Endometrium (tissue), 2 donors: ENCODE data around the gene TRAPPC2.
"Not testable (repeated sequence)": the region's sequence is repeated elsewhere in the genome, so short reads cannot be mapped to it uniquely, and the experiment has no call there.

Source experiments
- FAIRE-seq: peaks from 2 replicates; lab custom pipeline; 2012; peaks lifted over from hg19 to GRCh38; lab: Jason Lieb, UNC
- donor health status: control.
- donor health status: control.

The TRAPPC2 gene

GRCh38 chrX:13698432-13698831 lies 36.0 kb downstream of the TRAPPC2 start:
- no peak for FAIRE-seq

- no peak for FAIRE-seq
Observed at GRCh38 chrX:13697976-13698375, 36.4 kb downstream of the TRAPPC2 start.

GRCh38 chrX:13697455-13697854 lies 37.0 kb downstream of the TRAPPC2 start:
- no peak for FAIRE-seq

- FAIRE-seq = no peak
Observed at GRCh38 chrX:13695601-13696115, 38.8 kb downstream of the TRAPPC2 start.

GRCh38 chrX:13694983-13695382 lies 39.4 kb downstream of the TRAPPC2 start:
- FAIRE-seq = no peak

GRCh38 chrX:13694359-13694758 lies 40.1 kb downstream of the TRAPPC2 start:
- FAIRE-seq = no peak

GRCh38 chrX:13693341-13693961 lies 41.0 kb downstream of the TRAPPC2 start:
- FAIRE-seq = no peak

- no peak for FAIRE-seq
Observed at GRCh38 chrX:13692771-13693231, 41.6 kb downstream of the TRAPPC2 start.

- no peak for FAIRE-seq
Observed at GRCh38 chrX:13691841-13692371, 42.5 kb downstream of the TRAPPC2 start.

- FAIRE-seq = no peak
Observed at GRCh38 chrX:13690836-13691235, 43.6 kb downstream of the TRAPPC2 start.

GRCh38 chrX:13689741-13690211 lies 44.6 kb downstream of the TRAPPC2 start:
- FAIRE-seq = no peak

GRCh38 chrX:13688958-13689740 lies 45.3 kb downstream of the TRAPPC2 start, which contains the start of gene RAB9A:
Gene RAB9A, plus strand, starts transcription at chrX:13689128. Its CDS starts 19,619 bp downstream, at chrX:13708747.
- FAIRE-seq = no peak

- no peak for FAIRE-seq
Observed at GRCh38 chrX:13688384-13688957, 45.9 kb downstream of the TRAPPC2 start.

- FAIRE-seq = no peak
Observed at GRCh38 chrX:13687203-13687602, 47.2 kb downstream of the TRAPPC2 start.

GRCh38 chrX:13685126-13685763 lies 49.2 kb downstream of the TRAPPC2 start:
- FAIRE-seq = no peak

GRCh38 chrX:13684361-13684760 lies 50.1 kb downstream of the TRAPPC2 start:
- no peak for FAIRE-seq

- no peak for FAIRE-seq
Observed at GRCh38 chrX:13681595-13681994, 52.8 kb downstream of the TRAPPC2 start.

- FAIRE-seq = not testable (repeated sequence)
Observed at GRCh38 chrX:13679700-13680099, 54.7 kb downstream of the TRAPPC2 start.

- no peak for FAIRE-seq
Observed at GRCh38 chrX:13676885-13677284, 57.5 kb downstream of the TRAPPC2 start.

GRCh38 chrX:13673016-13673415 lies 61.4 kb downstream of the TRAPPC2 start:
- no peak for FAIRE-seq

GRCh38 chrX:13670197-13670596 lies 64.2 kb downstream of the TRAPPC2 start:
- FAIRE-seq = no peak

- not testable (repeated sequence) for FAIRE-seq
Observed at GRCh38 chrX:13669755-13670154, 64.7 kb downstream of the TRAPPC2 start.
